Measurements from ENCODE around the gene RAB31. TPM values are rescaled to one million over a fixed set of nuclear protein-coding genes. Genes with fewer than 3 reads are reported as not detected.

RAB31 gene
- total RNA-seq, 1 experiment from 2014 or later, result 2.3 TPM

- H3K27me3 Mint-ChIP-seq (ENCODE audit: unreplicated experiment), result peaks cover 15% of the 10 kb centered on the region
- no peaks in the 10 kb centered on the region for H3K9me3 Mint-ChIP-seq (ENCODE audit: low read depth, unreplicated experiment)
- intact Hi-C loops (cut with micrococcal nuclease; ENCODE audit: unreplicated experiment), result loop anchor here (10.0 kb wide), 1 partner anchor 137 kb away; no protein-coding TSS in a partner anchor
- no TSS peak for BruUV-seq (replicated peaks)
- H3K4me3 Mint-ChIP-seq (ENCODE audit: low read depth, unreplicated experiment), result no peak overlapping the region
- H3K4me1 Mint-ChIP-seq (ENCODE audit: low read depth, unreplicated experiment), result no peaks in the 10 kb centered on the region
- H3K36me3 Mint-ChIP-seq (ENCODE audit: insufficient read depth, unreplicated experiment), result no peaks in the 10 kb centered on the region
- CTCF ChIA-PET, result interaction anchor here (0.6 kb wide), 1 partner anchor 189 kb away, joined by 3 read pairs; no protein-coding TSS in a partner anchor
- no peak overlapping the region for H3K27ac Mint-ChIP-seq (ENCODE audit: unreplicated experiment)
- TF ChIP-seq CTCF (IDR thresholded peaks at IDR 0.05; ENCODE audit: unreplicated experiment), result no peak
- DNase-seq, result no peak
Measured at GRCh38 chr18:9788140-9788539, 80.0 kb downstream of the RAB31 start.

GRCh38 chr18:9788860-9789259, 80.8 kb downstream of the RAB31 start:
- H3K4me3 Mint-ChIP-seq (ENCODE audit: low read depth, unreplicated experiment), result no peak overlapping the region
- BruUV-seq (replicated peaks), result no TSS peak
- no peaks in the 10 kb centered on the region for H3K4me1 Mint-ChIP-seq (ENCODE audit: low read depth, unreplicated experiment)

GRCh38 chr18:9790261-9790660, 82.2 kb downstream of the RAB31 start:
- Mint-ChIP-seq H3K27ac (ENCODE audit: unreplicated experiment) (no peak overlapping the region), H3K36me3 (ENCODE audit: insufficient read depth, unreplicated experiment) (peaks cover 5% of the 10 kb centered on the region), H3K27me3 (ENCODE audit: unreplicated experiment) (peaks cover 14% of the 10 kb centered on the region), H3K9me3 (ENCODE audit: low read depth, unreplicated experiment) (no peaks in the 10 kb centered on the region), H3K4me1 (ENCODE audit: low read depth, unreplicated experiment) (no peaks in the 10 kb centered on the region), H3K4me3 (ENCODE audit: low read depth, unreplicated experiment) (no peak overlapping the region)
- CTCF ChIA-PET, result no interaction called here
- TF ChIP-seq CTCF (IDR thresholded peaks at IDR 0.05; ENCODE audit: unreplicated experiment), result no peak
- intact Hi-C loops (cut with micrococcal nuclease; ENCODE audit: unreplicated experiment), result loop anchor here (10.0 kb wide), 1 partner anchor 165 kb away; no protein-coding TSS in a partner anchor
- no TSS peak for BruUV-seq (replicated peaks)
- DNase-seq, result no peak

More at GRCh38 chr18:9788860-9789259, 80.8 kb downstream of the RAB31 start:
- Mint-ChIP-seq H3K27ac (ENCODE audit: unreplicated experiment) (no peak overlapping the region), H3K9me3 (ENCODE audit: low read depth, unreplicated experiment) (no peaks in the 10 kb centered on the region), H3K36me3 (ENCODE audit: insufficient read depth, unreplicated experiment) (no peaks in the 10 kb centered on the region), H3K27me3 (ENCODE audit: unreplicated experiment) (peaks cover 15% of the 10 kb centered on the region)
- no peak for DNase-seq
- intact Hi-C loops (cut with micrococcal nuclease; ENCODE audit: unreplicated experiment), result loop anchor here (10.0 kb wide), 1 partner anchor 136 kb away; no protein-coding TSS in a partner anchor
- CTCF ChIA-PET, result no interaction called here
- TF ChIP-seq CTCF (IDR thresholded peaks at IDR 0.05; ENCODE audit: unreplicated experiment), result no peak

GRCh38 chr18:9791991-9792390, 83.9 kb downstream of the RAB31 start:
- BruUV-seq (replicated peaks), result no TSS peak
- no peak for DNase-seq
- Mint-ChIP-seq H3K9me3 (ENCODE audit: low read depth, unreplicated experiment) (no peaks in the 10 kb centered on the region), H3K27me3 (ENCODE audit: unreplicated experiment) (no peaks in the 10 kb centered on the region), H3K36me3 (ENCODE audit: insufficient read depth, unreplicated experiment) (peaks cover 5% of the 10 kb centered on the region), H3K4me3 (ENCODE audit: low read depth, unreplicated experiment) (no peak overlapping the region), H3K27ac (ENCODE audit: unreplicated experiment) (no peak overlapping the region), H3K4me1 (ENCODE audit: low read depth, unreplicated experiment) (no peaks in the 10 kb centered on the region)
- CTCF ChIA-PET, result no interaction called here
- intact Hi-C loops (cut with micrococcal nuclease; ENCODE audit: unreplicated experiment), result loop anchor here (10.0 kb wide), 1 partner anchor 163 kb away; no protein-coding TSS in a partner anchor
- TF ChIP-seq CTCF (IDR thresholded peaks at IDR 0.05; ENCODE audit: unreplicated experiment), result no peak

Data from Calu3 (cell line).